ENCODE data around the gene UNC119.
A peak's percentile ranks its signal among the peaks of the same experiment; 100 is the strongest.

The UNC119 gene

GRCh38 chr17:28548417-28549130, 3.9 kb downstream of the UNC119 start:
- no peak for TF ChIP-seq CTCF (IDR thresholded peaks at IDR 0.05; ENCODE audit: low read depth, low read length, missing control alignments)
- no peak for DNase-seq (ENCODE audit: low read depth)
- H3K4me3 ChIP-seq (ENCODE audit: low read depth, low read length): no peak overlapping the region

GRCh38 chr17:28547623-28548416, 4.6 kb downstream of the UNC119 start:
- peak; percentile 95 for TF ChIP-seq CTCF (IDR thresholded peaks at IDR 0.05; ENCODE audit: low read depth, low read length, missing control alignments)
- peak overlapping the region; percentile 16 for H3K4me3 ChIP-seq (ENCODE audit: low read depth, low read length)
- DNase-seq (ENCODE audit: low read depth): peak; percentile 64

- no peak for TF ChIP-seq CTCF (IDR thresholded peaks at IDR 0.05; ENCODE audit: low read depth, low read length, missing control alignments)
- no peak for DNase-seq (ENCODE audit: low read depth)
- no peak overlapping the region for H3K4me3 ChIP-seq (ENCODE audit: low read depth, low read length)
These were observed 5.3 kb downstream of the UNC119 start for GRCh38 chr17:28547096-28547622.

GRCh38 chr17:28545787-28546415, 6.5 kb downstream of the UNC119 start:
- H3K4me3 ChIP-seq (ENCODE audit: low read depth, low read length): no peak overlapping the region
- no peak for DNase-seq (ENCODE audit: low read depth)
- TF ChIP-seq CTCF (IDR thresholded peaks at IDR 0.05; ENCODE audit: low read depth, low read length, missing control alignments): no peak

- H3K4me3 ChIP-seq (ENCODE audit: low read depth, low read length): no peak overlapping the region
- DNase-seq (ENCODE audit: low read depth): no peak
- TF ChIP-seq CTCF (IDR thresholded peaks at IDR 0.05; ENCODE audit: low read depth, low read length, missing control alignments): no peak
These were observed 7.3 kb downstream of the UNC119 start for GRCh38 chr17:28545141-28545503.

- no peak for TF ChIP-seq CTCF (IDR thresholded peaks at IDR 0.05; ENCODE audit: low read depth, low read length, missing control alignments)
- H3K4me3 ChIP-seq (ENCODE audit: low read depth, low read length): no peak overlapping the region
- no peak for DNase-seq (ENCODE audit: low read depth)
These were observed 7.9 kb downstream of the UNC119 start for GRCh38 chr17:28544402-28545140.

Data from GM12864 (cell line).